Embryonic facial prominence (tissue), 1 donor: Measurements from ENCODE around the gene LYSMD3.
A peak's percentile ranks its signal among the peaks of the same experiment; 100 is the strongest.

Experiments
- DNase-seq: peaks from one replicate; pipeline ENCODE4 v3.0.0-alpha.2; 2016; ENCODE audit errors: extremely low spot score

The LYSMD3 gene

DNA sequence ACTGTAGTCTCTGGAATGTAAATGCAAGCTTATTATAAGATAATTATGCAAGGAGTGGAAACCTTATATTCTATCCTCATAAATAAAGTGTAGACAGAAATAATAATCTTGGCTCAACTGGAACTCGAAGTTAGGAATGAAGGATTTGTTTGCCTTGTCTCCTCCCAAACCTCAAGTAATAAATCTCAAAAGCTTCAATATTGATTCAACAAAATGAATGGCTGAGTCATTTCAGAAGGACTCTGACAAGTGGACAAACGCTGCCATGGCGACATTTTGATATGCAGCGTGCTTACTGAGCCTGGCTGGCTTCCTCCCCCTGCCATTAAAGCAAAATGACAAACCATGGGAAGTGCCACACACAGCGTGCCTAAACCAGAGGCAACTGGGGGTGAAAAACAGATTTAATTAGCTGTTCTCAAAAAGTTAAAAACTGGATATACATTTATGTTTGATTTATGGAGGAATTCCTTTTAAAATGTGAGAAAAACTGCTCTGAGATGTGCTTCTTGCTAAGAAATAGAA lies 18.7 kb upstream of the LYSMD3 start:
- no peak for DNase-seq

DNA sequence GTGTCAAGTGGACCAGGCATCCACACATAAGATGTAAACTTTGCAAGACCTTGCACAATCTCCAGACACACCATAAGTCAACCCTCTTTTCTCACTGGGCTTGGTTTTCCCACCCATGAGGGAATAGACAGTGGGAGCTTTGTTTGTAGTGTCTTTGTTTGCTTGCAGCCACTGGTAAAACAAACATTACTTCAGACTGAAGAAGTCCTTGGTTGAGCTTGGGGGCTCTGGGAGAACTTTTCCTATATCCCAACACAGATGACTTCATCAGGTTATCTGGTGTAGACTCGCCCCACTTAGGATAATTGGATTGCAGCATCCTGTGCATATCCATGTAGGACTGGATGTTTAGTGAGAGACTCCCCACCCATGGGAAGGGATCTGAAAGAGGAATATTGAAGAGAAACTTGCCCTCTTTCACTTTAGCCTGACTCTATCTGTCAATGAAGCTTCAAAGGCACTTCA lies 17.7 kb upstream of the LYSMD3 start:
- no peak for DNase-seq

DNA sequence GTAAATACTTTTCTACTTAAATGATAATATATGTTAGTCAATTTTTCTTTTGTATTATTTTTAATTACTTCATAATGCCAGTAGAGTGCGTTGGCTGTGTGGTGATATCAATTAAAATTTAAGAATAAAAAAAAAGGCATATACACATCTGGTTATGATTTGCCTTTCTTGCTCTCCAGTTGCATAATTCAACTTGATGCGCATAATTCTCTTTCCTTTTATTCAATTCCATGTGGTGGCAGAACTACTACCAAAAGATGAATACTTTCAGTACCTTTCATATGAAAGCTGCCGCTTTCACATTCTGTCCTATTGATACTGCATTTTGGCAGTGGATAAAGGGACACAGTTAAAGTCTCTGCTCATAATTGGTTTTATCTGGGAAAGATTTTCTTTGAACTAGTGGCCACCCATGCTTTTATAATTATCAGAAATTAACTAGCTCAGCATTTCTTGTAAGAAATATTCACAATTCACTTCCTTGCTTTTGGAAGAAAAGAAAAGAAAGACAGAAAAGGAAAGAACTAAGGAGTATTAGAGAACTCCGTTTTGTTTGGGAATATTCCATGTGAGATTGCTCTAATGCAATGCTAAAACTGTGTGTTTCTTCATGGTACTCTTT lies 16.9 kb upstream of the LYSMD3 start:
- no peak for DNase-seq

DNA sequence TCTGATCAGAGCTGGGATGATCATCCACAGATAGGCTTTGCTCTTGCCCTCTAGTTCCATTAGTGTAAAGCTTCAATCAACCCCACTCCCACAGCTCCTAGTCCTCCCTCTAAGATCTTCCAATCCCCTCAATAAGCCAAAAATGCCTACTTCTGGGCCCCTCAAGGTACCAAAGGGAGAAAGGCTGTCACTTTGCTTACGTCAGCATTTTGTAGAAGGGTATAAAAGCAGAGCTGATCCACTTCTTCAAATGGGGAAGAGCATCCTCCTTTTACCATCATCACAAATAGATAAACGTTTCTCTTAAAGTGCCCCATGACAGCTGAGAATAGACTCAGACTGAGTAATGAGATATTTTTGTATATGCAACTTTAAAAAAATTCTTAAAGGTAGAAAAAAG lies 16.1 kb upstream of the LYSMD3 start:
- DNase-seq, result no peak

DNA sequence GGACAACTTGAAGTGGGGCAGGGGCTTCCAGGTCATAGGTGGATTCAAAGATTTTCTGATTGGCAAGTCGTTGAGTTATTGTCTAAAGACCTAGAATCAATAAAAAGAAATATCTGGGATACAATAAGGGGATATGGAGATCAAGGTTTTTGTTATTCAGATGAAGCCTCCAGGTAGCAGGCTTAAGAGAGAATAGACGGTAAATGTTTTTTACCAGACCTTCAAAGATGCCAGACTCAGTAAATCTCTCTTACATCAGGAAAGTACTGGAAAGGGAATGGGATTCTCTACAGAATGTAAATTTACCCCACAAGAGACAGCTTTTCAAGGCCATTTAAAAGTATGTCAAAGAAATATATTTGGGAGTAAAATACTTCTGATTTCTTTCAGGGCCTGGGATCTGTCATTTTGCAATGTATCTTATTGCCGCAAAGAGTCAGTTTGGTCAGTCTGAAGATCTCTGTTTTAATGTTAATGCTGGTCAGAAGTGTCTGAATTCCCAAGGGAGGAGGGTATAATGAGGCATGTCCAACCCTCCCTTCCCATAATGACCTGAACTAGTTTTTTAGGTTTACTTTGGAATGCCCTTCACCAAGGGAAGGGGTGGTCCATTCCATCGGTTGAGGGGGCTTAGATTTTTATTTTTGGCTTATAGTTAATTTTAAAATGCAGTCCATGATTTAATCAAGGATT lies 13.6 kb upstream of the LYSMD3 start:
- DNase-seq, result no peak

DNA sequence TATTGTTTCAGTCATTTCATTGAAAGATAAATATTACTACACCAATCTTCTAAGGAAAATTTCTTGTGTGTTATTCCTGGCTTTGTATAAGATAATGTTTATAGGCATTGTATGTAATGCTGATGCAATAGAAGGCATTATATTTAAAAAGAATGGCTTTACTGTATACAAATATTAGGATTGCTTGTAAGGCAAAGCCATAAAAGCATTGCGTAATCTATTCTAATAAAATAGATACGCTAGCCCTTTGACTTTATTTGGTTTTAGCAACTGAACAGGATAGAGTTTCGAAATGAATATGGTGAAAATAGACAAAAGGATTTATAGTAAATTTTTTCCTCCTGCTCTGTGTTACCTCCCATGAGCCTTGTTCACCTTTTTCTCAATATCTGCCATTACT lies 5.5 kb upstream of the LYSMD3 start:
- no peak for DNase-seq

DNA sequence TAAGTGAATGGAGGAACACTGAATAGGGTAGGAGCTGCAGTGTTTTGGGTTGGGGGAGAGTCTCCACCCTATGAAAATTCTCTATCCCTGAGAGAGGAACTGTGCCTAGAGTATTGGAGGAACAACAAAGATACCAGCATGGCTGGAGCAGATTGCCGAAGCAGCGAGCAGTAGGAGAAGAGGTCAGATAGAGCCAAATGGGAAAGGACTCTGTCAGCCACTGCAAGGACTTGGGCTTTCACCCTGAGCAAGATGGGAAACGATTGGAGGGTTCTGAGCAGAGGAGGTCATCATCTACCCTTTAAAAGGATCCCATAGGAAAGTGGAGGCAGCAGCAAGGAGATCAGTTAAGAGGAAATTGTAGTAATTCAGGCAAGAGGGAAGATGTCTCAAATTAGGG lies 4.4 kb upstream of the LYSMD3 start:
- no peak for DNase-seq

DNA sequence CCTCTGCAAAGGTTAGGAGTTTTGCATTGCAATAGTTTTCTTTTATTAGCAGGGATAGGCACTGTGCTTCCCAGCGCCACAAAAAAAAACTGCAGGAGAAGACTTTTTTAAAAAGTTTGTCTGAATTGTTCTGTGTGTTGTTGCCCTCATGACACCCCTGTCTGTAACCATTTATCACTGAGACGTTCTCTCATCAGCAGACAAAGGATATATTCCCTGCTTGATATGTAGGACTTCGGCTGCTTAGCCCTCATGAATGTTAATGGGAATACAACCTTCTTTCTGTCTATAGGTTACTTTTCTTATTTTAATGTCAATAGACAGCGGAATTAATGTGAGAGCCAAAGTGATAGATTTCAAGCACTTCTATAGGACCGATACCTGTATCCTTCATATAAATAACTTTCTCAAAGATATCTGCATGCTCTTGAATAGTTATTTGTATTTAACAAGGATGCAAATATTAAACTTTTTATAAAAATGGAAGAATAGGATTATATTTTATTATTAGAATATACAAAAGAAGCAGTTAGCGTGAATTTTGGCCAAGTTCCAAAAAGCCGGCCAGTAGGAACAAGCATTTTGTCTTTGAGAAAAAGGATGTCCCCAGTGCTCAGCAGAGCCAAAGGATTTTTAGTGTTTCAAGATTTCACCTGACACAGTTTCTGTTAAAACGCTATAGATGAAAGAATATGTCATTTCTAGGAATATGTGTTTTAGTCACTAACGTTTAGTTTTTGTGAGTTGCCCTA lies 1.5 kb upstream of the LYSMD3 start:
- no peak for DNase-seq

DNA sequence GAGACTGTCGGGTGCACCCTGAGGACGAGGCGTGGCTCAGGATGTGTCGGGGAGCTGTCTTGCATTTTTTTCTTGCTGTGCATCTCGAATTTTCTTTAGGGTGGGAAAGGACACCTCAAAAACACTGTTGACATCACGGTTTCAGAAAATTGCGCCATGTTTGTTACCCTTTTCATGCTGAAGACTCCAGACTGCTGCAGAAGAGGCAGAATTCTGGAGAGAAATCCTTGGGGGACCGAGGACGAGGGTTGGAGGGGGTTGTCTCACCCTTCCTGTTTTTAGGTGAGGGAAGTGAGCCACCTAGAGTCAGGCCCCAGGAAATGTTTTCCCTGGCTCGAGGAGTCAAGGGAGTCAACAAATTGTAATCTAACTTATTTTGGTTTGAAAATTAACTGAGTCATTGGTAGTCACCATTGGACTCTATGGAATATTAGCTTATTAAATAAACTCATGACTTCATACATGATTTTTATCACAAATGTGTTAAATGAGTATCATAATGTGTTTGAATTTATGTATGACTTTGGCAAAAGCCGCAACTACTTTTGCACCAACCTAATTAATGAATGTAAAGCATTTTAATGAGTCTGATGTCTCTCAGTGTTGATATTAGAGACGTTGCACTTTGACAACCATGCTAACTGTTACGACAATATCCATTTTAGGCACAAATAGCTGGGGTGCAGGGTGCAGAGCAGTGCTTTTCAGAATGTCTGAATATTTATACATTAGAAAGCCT lies 724 bp upstream of the LYSMD3 start:
- peak; percentile 25 for DNase-seq

DNA sequence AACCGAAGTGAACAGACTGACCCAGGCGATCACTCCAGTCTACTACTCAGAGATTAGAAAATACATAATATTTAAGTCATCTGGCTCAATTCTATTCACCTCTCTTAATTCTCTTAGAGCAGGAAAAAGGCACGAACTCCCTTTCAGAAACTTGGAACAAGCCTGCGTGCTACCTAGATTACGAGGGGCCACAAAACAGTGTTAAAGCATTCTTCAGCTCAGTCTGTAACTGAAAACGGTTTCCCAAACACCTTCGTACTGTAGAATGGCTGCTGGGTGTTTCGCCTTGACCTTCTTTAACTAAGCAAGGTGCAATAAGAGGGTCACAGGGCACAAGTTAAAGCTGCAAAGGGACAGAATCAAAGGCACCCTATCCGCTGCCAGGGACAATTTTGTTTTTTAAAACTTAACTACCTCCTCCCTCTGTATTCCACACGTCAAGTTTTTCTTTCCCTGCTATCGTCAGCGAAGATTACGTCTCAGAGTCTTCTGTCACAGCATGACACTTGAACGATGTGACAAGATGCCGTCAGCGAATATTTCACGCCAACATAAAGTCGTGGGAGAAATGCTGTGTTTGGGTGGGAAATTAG lies 687 bp downstream of the LYSMD3 start:
- peak; percentile 35 for DNase-seq

DNA sequence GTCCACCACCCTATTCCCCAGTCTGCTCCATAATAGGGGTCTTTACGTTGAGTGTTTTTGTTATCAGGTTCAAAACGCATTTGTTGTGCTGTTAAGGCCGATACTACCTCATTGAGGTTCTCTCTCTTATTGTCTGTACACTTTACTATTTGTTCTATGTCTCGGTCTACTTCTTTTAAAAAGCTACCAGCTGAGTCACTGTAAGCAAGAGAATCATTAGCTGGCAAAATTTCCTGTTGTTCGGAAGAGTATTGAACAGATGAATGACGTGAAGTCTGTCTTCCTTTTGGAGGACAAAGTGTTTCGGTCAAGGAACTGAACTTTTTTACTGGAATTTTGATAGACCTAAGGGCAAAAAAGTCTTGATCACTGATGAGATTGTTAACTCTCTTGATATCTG lies 10.3 kb downstream of the LYSMD3 start:
- DNase-seq, result no peak

DNA sequence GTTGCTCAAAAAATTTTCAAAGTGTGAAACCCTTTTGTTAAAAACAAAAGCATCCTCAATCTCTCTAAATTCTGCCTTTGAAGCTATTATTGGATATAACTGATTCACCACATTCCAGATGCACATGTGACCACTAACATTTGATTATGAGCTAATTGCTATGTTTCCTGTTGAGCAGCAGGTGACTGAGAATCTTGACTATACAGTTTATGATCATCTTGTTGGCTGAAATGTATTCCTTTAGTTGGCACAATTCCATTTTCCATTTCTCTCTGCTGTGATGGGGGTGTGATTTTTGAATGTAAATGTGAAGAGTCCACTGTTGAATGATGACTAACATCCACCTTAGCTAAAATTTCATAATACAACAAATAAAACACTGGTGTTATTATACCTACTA lies 10.7 kb downstream of the LYSMD3 start:
- no peak for DNase-seq

DNA sequence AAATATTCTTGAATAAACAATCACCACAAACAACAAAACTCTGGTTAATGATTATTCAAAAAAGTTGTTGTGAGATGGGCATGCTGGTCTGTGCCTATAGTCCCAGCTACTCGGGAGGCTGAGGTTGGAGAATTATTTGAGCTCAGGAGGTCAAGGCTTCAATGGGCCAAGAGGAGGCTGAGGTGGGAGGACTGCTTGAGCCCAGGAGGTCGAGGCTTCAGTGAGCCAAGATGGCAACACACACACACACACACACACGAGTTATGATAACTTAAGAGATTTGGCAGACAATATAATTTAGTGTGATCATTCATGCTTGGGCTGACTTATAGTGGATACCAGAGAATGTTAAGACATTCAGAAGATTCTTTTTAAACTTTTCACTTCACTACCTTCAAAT lies 14.9 kb downstream of the LYSMD3 start:
- no peak for DNase-seq

DNA sequence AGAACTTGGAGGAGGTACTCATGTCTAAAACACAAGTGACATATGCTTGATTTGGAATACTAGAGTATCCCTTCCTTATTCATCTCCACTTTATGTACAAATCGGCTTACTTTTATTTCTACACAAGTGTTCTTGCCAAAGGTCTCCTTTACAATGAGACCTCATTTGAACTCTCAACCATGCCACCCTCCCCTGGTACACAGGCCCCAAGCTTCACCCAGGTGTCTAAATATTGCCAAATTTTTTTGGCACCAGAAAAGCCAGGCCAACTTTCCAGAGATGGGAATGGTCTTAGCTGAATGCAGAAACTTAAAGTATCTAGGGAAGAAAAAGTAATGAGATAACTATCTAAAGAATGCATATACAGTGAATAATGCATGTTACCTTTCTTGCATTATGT lies 18.9 kb downstream of the LYSMD3 start:
- DNase-seq, result no peak

DNA sequence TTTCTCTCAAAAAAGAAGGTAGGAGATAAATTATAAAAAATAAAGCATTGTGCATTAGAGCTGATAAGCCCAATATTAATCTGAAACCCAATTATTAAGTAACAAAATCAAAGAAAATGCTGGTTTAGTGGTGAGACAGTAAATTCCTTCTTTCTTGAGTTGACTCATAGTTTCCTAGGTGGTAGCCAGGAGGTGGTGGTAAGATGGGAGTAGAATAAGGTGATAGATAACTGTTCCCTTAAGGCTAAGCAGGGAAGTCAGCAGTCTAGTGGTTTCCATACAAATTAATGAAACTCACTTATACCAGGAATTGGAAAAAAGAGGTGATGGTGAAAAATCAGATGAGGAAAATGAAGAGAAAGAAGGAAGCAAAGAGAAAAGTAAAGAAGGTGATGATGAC lies 23.2 kb downstream of the LYSMD3 start:
- no peak for DNase-seq

DNA sequence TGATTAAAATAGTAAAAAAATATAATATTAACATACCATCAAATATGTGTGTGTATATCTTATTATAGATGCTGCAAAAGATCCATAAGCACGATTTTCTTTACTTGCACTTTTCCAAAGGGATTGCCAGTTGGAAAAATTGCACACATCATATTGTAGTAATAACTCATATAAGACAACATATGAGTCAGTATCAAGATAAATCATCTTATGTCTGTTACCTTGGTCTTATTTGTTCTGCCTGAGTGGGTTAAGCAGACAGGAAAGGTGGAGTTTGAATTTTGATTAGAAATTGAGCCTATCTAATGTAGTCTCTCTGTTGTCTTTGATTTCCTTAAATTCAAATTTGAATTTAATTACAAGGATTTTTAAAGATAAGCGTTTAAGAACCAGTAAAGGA lies 24.6 kb downstream of the LYSMD3 start:
- DNase-seq, result no peak

DNA sequence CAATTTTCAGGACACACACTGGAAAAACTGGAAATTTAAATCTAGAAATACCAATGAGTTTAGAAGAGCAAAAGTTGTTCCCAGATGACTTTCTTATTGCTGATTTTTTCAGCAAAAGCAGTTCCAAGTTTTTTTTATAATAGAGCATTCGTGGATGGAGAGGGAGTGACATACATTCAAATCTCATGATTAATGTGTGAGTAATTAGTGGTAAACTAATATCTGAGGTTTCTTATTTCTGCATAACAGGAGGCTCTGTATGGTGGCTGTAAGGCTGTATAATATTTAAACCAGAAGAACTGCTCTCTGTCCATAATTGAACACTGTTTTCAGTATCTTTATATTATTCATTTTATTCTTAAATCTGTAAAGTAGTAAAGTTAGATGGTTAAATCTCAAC lies 25.8 kb downstream of the LYSMD3 start:
- no peak for DNase-seq

DNA sequence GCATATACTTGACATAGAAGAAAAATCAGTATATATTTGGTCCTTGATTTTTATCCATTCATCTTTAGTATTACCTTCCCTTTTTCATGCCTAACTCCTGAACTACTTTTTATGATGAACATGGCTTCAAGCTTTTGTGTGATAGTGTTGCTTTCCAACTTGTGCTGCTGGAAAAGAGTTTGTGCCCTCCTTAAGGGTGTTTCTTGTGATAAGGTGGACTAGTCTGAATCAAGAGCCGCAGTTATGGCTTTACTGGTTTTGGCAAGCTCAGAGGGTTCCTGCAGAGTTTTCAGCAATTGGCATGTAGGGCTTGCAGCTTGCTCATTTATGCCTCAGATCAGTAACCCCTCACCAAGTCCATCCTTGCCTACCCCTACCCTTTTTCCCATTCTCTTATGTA lies 34.2 kb downstream of the LYSMD3 start:
- DNase-seq, result no peak

DNA sequence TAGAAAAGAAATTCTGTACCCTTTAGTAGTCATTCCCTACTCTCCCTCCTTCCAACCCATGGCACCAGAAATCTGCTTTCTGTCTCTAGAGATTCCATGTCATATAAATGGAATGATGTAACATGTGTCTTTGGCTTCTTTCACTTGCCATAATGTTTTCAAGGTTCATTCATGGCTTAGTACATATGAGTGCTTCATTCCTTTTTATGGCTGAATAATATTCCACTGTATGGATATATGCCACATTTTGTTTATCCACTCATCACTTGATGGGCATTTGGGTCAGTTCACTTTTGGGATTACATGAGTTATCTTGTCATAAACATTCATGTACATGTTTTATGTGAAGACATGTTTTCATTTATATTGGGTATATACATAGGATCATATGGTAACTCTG lies 35.3 kb downstream of the LYSMD3 start:
- no peak for DNase-seq

DNA sequence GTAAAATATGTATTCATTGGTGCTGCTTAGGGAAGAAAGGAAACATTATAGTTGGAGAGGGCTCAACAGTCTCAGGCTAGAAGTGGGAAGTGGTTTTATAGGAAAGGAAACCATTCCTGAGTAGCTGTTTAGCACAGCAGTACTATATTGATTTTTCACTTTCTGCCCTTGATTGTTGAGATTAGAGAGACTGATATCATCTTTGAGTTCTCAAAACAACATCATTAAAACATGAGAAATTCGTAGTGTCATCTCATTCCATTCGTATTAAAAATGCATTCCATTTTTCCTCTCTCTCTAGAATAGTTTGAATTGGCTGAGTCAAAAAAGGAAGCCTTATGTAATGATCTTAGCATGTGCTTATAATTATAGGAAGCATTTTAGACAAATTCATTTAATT lies 40.6 kb downstream of the LYSMD3 start:
- no peak for DNase-seq

DNA sequence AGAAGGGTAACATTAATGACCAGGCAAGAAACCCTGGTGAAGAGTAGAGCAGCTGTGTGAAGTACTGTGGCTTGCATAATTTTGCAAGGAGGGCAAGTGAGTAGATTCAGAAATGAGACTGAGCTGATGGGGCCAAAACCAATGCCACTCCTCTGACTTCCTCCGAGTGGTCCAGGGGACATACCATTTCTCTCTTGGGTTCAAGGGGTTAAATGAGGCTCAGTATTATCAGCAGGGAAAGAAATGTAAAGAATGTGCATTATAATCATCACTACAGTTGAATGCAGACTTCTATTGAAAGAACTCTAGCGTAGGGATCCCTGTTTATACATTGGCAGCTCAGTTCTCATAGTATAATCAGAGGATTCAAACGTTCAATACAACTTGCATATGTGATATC lies 44.8 kb downstream of the LYSMD3 start:
- no peak for DNase-seq

DNA sequence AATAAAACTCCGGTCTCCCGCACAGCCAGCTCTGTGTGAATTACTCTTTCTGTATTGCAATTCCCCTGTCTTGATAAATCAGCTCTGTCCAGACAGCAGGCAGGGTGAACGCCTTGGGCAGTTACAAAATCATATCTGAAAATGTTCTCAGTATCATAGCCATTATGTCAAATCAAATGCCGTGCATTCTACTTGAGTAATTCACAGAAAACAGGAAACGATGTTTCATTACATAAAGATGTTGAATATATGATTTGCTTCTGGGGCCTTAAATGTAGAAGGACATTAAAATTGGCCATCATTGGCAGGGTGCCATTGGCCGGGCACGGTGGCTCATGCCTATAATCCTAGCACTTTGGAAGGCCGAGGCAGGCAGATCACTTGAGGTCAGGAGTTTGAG lies 46.2 kb downstream of the LYSMD3 start:
- no peak for DNase-seq
